ENCODE data around the gene VKORC1.
"Not testable (repeated sequence)": the region's sequence is repeated elsewhere in the genome, so short reads cannot be mapped to it uniquely, and the experiment has no call there.

Gene VKORC1

GRCh38 chr16:31106509-31107464 is 12.2 kb upstream of the VKORC1 start:
- ATAC-seq, result no peak

- peak; percentile 55 to 67 for ATAC-seq
Observed at GRCh38 chr16:31105677-31106213, 11.1 kb upstream of the VKORC1 start.

GRCh38 chr16:31100876-31101641 is 6.5 kb upstream of the VKORC1 start:
- ATAC-seq, result not testable (repeated sequence)

GRCh38 chr16:31099860-31100638 is 5.5 kb upstream of the VKORC1 start:
- ATAC-seq, result no peak

- ATAC-seq, result no peak
Observed at GRCh38 chr16:31094088-31094423, 541 bp downstream of the VKORC1 start.

GRCh38 chr16:31093132-31093703 is 1.4 kb downstream of the VKORC1 start:
- no peak for ATAC-seq

- ATAC-seq, result no peak
Observed at GRCh38 chr16:31092330-31092729, 2.3 kb downstream of the VKORC1 start.

- ATAC-seq, result no peak
Observed at GRCh38 chr16:31090540-31090939, 4.1 kb downstream of the VKORC1 start.

GRCh38 chr16:31089199-31089598 is 5.4 kb downstream of the VKORC1 start:
- no peak for ATAC-seq

- ATAC-seq, result no peak
Observed at GRCh38 chr16:31088459-31089183, 6.0 kb downstream of the VKORC1 start, which contains the start of gene PRSS53. PRSS53 (minus strand) TSS chr16:31088943; CDS start chr16:31088809, 134 bp downstream.

- ATAC-seq, result no peak
Observed at GRCh38 chr16:31087971-31088370, 6.6 kb downstream of the VKORC1 start.

GRCh38 chr16:31087481-31087880 is 7.1 kb downstream of the VKORC1 start:
- ATAC-seq, result no peak

GRCh38 chr16:31086629-31086906 is 8.0 kb downstream of the VKORC1 start:
- ATAC-seq, result no peak

GRCh38 chr16:31085873-31086628 is 8.5 kb downstream of the VKORC1 start:
- no peak for ATAC-seq

- no peak for ATAC-seq
Observed at GRCh38 chr16:31085411-31085810, 9.2 kb downstream of the VKORC1 start.

GRCh38 chr16:31084584-31085302 is 9.9 kb downstream of the VKORC1 start:
- no peak for ATAC-seq

GRCh38 chr16:31083981-31084380 is 10.6 kb downstream of the VKORC1 start:
- no peak for ATAC-seq

- ATAC-seq, result no peak
Observed at GRCh38 chr16:31083556-31083955, 11.0 kb downstream of the VKORC1 start.

GRCh38 chr16:31083081-31083480 is 11.5 kb downstream of the VKORC1 start:
- ATAC-seq, result no peak

GRCh38 chr16:31082368-31083045 is 12.1 kb downstream of the VKORC1 start:
- no peak for ATAC-seq

Data from activated CD4-positive, CD25-positive, alpha-beta regulatory T cell treated with anti-CD3 and anti-CD28 coated beads, Interleukin-2, amount 50 U/mL, for 24 hours (primary cell).